Measurements from ENCODE around the gene PCSK6. TPM values are rescaled to one million over a fixed set of nuclear protein-coding genes. Genes with fewer than 3 reads are reported as not detected.

PCSK6 gene
- total RNA-seq, 1 donor from 2014 or later, result 33.8 TPM

GRCh38 chr15:101444807-101445508 lies 44.5 kb downstream of the PCSK6 start:
- ATAC-seq, result no peak
- peak; percentile 32 for DNase-seq (ENCODE audit: missing footprints)
- intact Hi-C loops (cut with DNase I), result loop anchor here (5.0 kb wide), 2 partner anchors 37 to 57 kb away; no protein-coding TSS in a partner anchor

DNA sequence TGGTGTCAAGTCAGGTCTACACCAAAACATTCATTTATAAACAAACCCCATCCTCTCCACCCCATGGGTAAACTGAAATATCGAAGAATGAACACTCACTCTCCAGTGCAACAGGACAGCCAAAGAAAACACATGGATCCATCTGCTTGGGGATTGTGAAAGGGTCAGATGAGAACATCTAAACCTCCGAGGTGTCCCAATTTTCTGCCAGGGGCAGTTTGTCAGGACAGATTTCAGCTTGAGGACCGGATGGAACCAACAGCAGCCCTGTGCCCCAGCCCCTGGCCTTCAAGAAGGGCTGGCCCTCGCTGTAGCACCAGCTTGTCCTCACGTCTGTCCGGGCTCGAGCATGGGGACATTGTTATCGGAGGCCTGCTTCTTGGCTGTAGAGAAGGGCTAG lies 45.5 kb downstream of the PCSK6 start:
- DNase-seq (ENCODE audit: missing footprints), result peak; percentile 81
- intact Hi-C loops (cut with DNase I), result loop anchor here (5.0 kb wide), 2 partner anchors 38 to 58 kb away; no protein-coding TSS in a partner anchor

GRCh38 chr15:101442272-101442671 lies 47.2 kb downstream of the PCSK6 start:
- ATAC-seq, result no peak
- DNase-seq (ENCODE audit: missing footprints), result no peak
- intact Hi-C loops (cut with DNase I), result loop anchor here (5.0 kb wide), 2 partner anchors 40 to 60 kb away; no protein-coding TSS in a partner anchor

More for the DNA sequence above, 45.5 kb downstream of the PCSK6 start:
- ATAC-seq, result peak; percentile 32

GRCh38 chr15:101441696-101442095 lies 47.8 kb downstream of the PCSK6 start:
- intact Hi-C loops (cut with DNase I), result loop anchor here (5.0 kb wide), 2 partner anchors 41 to 61 kb away; no protein-coding TSS in a partner anchor
- DNase-seq (ENCODE audit: missing footprints), result peak; percentile 13
- ATAC-seq, result no peak

DNA sequence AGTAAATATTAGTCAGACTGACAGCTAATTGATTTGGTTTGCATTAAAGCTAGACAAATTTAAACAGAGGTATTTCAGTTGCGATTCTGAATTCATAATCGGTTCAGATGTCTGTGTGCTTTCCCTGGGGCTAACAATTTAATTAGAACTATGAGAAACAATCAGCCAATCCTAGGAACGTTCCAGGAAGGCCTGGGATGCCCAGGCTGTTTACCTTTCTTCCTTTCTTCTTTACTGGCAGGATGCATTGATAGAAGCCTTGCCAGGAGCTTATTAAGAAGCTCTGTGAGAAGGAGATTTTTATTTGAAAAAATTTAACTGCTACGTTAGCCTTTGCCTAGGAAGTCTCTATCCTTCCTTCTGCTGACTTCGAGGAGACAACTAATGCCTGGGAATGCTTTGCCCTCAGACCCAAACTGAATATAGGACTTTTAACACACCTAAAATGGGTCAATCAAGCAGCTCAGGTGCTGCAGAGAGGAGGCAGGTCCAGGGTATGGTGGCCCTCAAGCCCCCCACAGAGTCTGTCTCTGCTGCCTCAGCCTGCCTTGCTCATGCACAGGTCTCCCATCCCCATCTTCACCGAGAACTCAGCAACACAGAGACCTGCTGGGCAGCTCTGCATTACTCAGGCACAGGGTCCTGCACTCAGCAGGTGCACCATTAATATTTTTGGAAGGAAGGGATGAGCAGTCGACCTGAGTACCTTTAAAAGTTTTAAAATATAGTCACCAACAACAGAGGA lies 48.5 kb downstream of the PCSK6 start:
- DNase-seq (ENCODE audit: missing footprints) (no peak), ATAC-seq (no peak)
- intact Hi-C loops (cut with DNase I), result loop anchor here (5.0 kb wide), 2 partner anchors 41 to 61 kb away; no protein-coding TSS in a partner anchor

DNA sequence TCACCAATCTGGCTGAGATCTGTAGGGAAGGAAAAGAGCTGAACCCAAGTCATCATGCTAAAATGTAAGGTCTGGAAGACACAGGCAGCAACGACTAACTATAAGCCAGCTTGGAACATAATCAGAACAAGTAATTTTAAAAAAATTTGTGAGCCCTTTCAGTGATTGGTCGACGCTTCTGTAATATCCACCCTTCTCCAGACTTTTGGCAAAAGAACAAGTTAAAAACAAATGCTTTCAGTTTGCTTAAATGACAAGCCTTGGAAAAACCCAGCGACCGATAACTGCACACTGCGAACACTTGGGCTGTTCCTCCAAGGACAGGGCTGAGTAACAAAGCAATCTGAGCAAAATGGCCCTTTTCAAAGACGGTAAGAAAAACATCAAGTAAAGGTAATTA lies 49.6 kb downstream of the PCSK6 start:
- intact Hi-C loops (cut with DNase I), result loop anchor here (5.0 kb wide), 2 partner anchors 42 to 62 kb away; no protein-coding TSS in a partner anchor
- no peak for DNase-seq (ENCODE audit: missing footprints)
- ATAC-seq, result peak; percentile 58

- DNase-seq (ENCODE audit: missing footprints), result no peak
- peak; percentile 55 for ATAC-seq
- intact Hi-C loops (cut with DNase I), result no loop called here
Measured at GRCh38 chr15:101439285-101439919, 50.1 kb downstream of the PCSK6 start.

DNA sequence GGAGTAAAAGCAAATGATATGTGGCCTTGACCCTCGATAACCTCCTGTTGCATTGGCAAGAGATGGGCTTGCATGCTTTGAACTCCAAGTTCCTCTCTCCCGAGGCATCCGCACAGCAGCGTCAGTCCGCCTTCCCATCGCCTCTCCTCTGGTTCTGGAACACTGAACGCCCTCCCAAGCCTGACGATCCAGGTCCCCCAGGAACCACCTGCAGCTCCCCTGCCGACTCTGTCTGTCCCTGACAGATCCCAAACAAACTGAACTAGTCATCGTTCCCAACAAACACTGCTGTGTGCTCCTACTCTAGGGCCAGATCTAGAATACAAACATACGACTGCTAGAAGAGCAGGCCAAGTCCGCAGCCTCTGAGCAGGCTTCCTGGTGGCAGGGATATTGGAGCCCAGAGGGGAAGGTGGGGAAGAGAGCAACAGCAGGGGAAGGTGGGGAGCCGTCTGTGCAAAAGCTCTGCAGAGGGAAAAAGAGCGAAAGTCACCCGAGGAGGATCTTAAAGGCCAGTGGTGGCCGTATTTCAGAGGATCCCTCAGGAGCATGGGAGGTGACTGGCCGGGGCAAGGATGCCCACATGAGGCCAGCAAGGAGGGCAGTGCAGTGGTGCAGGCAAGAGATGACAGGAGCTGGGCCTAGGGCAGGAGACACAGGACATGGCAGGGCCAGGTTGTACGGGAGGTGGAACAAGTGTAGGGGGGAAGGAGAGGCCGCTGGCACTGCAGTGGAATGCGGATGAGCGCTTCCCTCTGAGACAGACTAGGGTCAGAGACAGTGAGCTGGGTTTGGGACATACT lies 50.8 kb downstream of the PCSK6 start:
- DNase-seq (ENCODE audit: missing footprints), result no peak
- intact Hi-C loops (cut with DNase I), result no loop called here
- peak; percentile 17 for ATAC-seq

- DNase-seq (ENCODE audit: missing footprints) (no peak), ATAC-seq (no peak)
- intact Hi-C loops (cut with DNase I), result no loop called here
Measured at GRCh38 chr15:101437618-101438481, 51.7 kb downstream of the PCSK6 start.

DNA sequence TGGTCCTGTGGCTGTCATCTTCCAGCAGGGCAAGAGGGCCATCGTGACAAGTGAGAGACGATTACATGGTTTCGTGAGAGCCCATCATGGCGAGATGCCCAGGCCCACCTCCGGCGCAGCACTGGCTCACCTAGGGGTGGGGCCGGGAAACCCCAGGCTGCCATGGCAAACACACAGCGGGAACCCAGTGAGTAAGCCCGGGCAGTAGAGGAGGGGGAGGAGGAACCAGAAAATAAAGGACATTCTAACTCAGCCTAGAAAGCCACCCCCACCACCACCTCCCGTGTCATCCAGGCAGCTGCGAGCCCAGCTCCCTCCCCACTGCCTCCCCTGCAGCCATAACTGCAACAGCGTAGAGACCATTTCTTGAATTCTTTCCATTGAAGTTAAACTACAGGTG lies 52.3 kb downstream of the PCSK6 start:
- intact Hi-C loops (cut with DNase I), result no loop called here
- ATAC-seq (no peak), DNase-seq (ENCODE audit: missing footprints) (no peak)

- no peak for DNase-seq (ENCODE audit: missing footprints)
- ATAC-seq, result no peak
- intact Hi-C loops (cut with DNase I), result no loop called here
Measured at GRCh38 chr15:101436526-101436925, 53.0 kb downstream of the PCSK6 start.

DNA sequence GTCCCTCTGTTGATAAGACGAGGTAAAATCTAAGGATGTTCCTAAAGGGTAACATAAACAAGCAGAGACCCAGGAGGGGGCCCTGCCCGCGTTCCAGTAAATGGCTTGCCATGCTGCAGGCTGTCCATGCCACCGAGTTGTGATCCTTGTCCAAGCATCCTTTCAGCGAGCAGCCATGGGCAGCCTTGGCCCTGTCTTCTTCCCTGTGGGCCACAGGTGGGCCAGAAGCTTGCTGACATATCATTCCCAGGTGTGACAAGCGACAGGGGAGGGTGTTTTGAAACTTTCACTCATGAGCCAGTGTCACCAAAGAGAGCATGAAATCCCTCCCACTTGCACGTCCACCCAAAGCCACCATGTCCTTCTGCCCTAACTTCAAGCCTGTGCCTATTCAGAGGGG lies 53.7 kb downstream of the PCSK6 start:
- ATAC-seq (no peak), DNase-seq (ENCODE audit: missing footprints) (no peak)
- intact Hi-C loops (cut with DNase I), result no loop called here

DNA sequence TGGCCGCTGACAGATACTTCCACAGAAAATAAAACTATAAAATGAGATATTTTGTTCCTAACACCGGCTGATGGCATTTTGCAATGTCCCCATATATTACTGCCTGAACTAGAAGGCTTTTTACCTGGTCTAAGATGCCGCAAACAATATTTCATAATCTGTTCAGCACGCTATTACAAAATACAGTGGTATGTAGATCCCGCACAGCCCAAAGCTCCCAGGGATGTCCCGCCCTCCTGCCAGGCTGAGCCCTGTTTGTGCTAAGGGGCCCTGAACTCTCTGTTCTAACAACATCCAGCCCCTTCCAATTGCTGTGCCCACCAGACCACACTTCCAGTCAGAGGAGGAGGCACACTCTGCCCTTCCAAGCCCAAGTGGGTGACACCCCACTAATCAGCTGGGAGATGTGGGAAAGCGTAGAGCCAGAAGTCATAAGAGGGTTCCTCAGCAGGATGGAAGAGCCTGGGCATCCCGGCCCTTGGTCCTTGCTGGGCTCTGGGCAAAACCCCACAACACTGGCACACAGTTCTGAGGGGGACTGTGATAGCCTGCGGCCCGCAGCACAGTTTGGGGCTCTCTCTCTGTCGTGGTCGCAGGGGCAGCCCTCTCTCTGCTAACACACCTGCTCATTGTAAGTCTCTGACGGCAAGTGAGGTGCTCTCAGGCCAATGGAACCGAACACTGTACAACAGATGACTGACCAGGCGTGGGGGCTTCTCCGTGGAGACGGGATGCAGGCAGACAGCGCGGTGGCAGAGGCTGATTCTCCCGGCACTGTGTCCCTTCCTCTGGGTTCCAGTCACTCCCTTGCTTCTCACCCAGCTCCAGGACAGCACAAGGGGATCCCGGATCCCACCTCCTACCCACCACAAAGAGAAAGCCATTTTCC lies 55.2 kb downstream of the PCSK6 start:
- ATAC-seq, result no peak
- DNase-seq (ENCODE audit: missing footprints), result no peak
- intact Hi-C loops (cut with DNase I), result no loop called here

DNA sequence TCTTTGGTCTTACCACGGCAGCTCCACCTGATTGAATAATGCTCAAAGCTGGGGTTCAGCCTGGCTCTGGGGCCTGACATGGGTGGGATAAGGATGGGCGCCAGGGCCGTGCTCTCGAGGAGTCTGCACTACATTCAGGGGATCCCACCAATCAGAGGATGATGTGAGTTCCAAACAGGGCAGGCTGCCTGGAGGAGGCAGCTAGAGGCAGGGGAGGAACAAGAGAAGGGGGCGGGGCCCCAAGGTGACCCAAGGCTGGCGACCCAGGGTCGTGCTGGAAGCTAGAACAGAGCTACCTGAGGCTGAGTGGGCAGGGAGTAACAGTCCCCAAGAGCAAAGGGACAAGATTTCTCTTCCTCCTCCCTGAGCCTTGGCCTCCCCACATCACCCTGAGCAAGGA lies 56.1 kb downstream of the PCSK6 start:
- intact Hi-C loops (cut with DNase I), result no loop called here
- no peak for ATAC-seq

DNA sequence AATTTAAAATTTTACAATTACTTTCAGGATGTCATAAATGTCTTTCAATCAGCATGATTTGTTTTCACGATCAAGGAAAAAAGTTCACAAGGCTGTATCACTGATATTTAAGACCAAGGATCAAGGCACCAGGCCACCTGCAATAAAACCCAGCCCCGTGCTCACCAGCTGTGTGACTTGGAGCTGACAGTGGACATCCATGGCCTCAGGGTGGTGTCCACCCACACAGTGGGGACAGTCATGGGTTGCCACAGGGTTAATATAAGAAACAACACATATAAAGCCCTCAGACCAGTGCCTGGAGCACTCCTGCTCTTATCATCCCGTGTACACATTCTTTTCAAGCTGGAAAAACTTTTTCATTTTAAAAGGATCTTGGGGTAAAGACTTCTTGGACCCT lies 56.5 kb downstream of the PCSK6 start:
- no peak for ATAC-seq
- no peak for DNase-seq (ENCODE audit: missing footprints)
- intact Hi-C loops (cut with DNase I), result no loop called here

More for the DNA sequence above, 56.1 kb downstream of the PCSK6 start:
- no peak for DNase-seq (ENCODE audit: missing footprints)

DNA sequence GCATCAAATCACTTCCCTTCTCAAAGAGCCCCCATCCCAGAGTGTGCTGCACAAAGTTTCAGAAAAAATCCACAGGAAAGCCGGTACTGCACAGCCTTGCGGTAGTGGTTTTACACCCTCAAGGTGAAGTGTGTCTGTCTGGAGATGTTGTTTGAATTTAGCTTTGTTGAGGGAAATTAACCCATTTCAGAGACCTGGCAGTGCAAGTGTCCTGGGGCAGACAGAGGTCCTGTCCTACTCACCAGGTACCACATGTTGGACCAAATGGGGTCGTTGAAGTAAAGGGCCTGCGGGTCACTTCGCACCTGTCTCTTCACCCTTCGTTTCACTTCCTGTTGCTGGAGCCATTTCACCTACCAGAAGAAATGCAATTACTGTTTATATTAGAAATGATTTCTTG lies 57.8 kb downstream of the PCSK6 start:
- ATAC-seq, result no peak
- intact Hi-C loops (cut with DNase I), result no loop called here
- no peak for DNase-seq (ENCODE audit: missing footprints)

DNA sequence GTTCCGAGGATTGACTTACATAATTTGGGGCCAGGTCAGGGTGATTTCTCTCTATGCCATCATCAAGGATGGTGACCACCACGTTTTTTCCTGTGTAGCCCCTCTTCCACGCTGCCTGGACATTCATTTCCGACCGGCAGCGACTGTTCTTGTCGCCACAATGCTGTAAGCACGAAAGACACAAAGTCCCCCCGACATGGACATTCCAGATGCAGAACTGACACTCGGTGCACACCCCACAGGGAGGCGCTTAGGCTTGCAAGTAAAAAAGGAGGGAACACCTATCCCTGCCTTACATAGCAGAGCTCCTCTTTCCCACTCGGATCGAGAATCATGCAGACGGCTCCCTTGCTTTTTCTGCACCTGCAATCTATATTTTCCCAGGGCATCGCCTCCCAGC lies 58.2 kb downstream of the PCSK6 start:
- ATAC-seq (no peak), DNase-seq (ENCODE audit: missing footprints) (no peak)
- intact Hi-C loops (cut with DNase I), result no loop called here

Data from Right ventricle myocardium inferior (tissue), 1 donor.